Stomach (tissue), 4 donors: ENCODE measurements around the gene SLC2A4RG.

Experiments
- POLR2A ChIP-seq, 4 donors: fragments of 450-650 bp; IDR thresholded peaks; one replicate each; pipeline ENCODE4 v1.6.1; 2016; ENCODE audit warnings: antibody characterized with exemption in 4 of 4, control low read depth in 2 of 4, mild to moderate bottlenecking in 1 of 4, moderate library complexity in 1 of 4
- TF ChIP-seq, protein P1 (sequence below), 7 experiments: fragments of 450-650 bp in 4 of 7; fragments of 200-600 bp in 3 of 7; sonication (generic) in 3 of 7; IDR thresholded peaks; one replicate each; pipeline ENCODE4 v1.5.1; 2016 to 2019; ENCODE audit warnings: antibody characterized with exemption in 7 of 7, control low read depth in 2 of 7, mild to moderate bottlenecking in 1 of 7

DNA sequence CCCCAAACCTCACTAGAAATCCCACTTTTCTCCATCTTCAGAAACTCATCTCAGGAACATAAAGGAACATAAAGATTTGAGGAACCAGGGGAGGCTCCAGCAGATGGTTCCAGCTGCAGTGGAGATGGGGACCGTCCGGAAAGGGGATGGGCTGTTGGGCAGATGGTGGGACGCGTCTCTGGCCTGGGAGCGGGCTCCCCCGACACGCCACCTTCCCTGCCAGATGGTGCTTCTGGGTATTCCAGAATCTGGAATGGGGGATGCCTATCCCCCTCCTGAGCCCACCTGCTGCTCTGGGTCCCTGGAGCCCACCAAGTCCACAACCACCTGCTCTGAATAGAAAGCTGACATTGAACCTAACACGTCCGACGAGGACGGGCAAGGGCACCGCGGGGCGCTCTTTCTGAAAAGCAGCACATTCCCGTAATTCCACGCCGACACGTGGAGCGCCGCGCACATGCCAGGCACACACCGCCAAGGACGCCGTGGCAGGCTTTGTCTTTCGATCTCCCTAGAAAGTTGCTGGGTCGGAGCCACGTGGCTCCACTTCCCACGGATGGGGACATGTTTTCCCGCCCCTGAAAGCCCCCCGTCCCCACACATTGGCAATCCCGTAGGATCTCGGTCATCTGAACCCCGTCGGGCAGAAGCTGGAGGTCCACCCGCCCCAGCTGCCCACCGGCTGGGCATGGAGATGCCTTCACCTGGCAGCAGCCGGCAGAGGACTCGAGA lies 27.3 kb downstream of the SLC2A4RG start:
- TF ChIP-seq, protein P1, sequence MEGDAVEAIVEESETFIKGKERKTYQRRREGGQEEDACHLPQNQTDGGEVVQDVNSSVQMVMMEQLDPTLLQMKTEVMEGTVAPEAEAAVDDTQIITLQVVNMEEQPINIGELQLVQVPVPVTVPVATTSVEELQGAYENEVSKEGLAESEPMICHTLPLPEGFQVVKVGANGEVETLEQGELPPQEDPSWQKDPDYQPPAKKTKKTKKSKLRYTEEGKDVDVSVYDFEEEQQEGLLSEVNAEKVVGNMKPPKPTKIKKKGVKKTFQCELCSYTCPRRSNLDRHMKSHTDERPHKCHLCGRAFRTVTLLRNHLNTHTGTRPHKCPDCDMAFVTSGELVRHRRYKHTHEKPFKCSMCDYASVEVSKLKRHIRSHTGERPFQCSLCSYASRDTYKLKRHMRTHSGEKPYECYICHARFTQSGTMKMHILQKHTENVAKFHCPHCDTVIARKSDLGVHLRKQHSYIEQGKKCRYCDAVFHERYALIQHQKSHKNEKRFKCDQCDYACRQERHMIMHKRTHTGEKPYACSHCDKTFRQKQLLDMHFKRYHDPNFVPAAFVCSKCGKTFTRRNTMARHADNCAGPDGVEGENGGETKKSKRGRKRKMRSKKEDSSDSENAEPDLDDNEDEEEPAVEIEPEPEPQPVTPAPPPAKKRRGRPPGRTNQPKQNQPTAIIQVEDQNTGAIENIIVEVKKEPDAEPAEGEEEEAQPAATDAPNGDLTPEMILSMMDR (IDR thresholded peaks at IDR 0.05) = no peak
- TF ChIP-seq POLR2A (IDR thresholded peaks at IDR 0.05) = no peak
